Suprapubic skin (tissue), 4 donors: ENCODE data around the gene FAM111A.

ENCODE experiments used
- EP300 ChIP-seq: sonication (generic); formaldehyde crosslinking; IDR thresholded peaks from one replicate; pipeline ENCODE4 v1.6.1; 2017; ENCODE audit warnings: antibody characterized with exemption
- POLR2A ChIP-seq, 2 donors: fragments of 450-650 bp; IDR thresholded peaks; one replicate each; pipeline ENCODE4 v1.6.1; 2017; ENCODE audit warnings: antibody characterized with exemption in 2 of 2, mild to moderate bottlenecking in 2 of 2, moderate library complexity in 2 of 2
- POLR2AphosphoS5 ChIP-seq, 3 donors: sonication (generic); formaldehyde crosslinking; IDR thresholded peaks; one replicate each; pipeline ENCODE4 v1.6.1; 2017; ENCODE audit warnings: antibody characterized with exemption in 3 of 3
- TF ChIP-seq, protein P1 (sequence below), 2 donors: fragments of 200-600 bp in 1 of 2; fragments of 450-650 bp in 1 of 2; sonication (generic) in 1 of 2; IDR thresholded peaks; one replicate each; pipeline ENCODE4 v1.5.1; 2016 to 2019; ENCODE audit warnings: antibody characterized with exemption in 2 of 2, mild to moderate bottlenecking in 1 of 2, moderate library complexity in 1 of 2

- TF ChIP-seq, protein P1, sequence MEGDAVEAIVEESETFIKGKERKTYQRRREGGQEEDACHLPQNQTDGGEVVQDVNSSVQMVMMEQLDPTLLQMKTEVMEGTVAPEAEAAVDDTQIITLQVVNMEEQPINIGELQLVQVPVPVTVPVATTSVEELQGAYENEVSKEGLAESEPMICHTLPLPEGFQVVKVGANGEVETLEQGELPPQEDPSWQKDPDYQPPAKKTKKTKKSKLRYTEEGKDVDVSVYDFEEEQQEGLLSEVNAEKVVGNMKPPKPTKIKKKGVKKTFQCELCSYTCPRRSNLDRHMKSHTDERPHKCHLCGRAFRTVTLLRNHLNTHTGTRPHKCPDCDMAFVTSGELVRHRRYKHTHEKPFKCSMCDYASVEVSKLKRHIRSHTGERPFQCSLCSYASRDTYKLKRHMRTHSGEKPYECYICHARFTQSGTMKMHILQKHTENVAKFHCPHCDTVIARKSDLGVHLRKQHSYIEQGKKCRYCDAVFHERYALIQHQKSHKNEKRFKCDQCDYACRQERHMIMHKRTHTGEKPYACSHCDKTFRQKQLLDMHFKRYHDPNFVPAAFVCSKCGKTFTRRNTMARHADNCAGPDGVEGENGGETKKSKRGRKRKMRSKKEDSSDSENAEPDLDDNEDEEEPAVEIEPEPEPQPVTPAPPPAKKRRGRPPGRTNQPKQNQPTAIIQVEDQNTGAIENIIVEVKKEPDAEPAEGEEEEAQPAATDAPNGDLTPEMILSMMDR (IDR thresholded peaks at IDR 0.05) = no peak
- TF ChIP-seq POLR2A (IDR thresholded peaks at IDR 0.05) (no peak), EP300 (no peak), POLR2AphosphoS5 (IDR thresholded peaks at IDR 0.05) (no peak)
These were observed 27.1 kb upstream of the FAM111A start for GRCh38 chr11:59115553-59115952.
